22Rv1 (cell line): ENCODE results near the gene AMT.

ENCODE experiments used
- ZFX ChIP-seq: fragments of 450-650 bp; IDR thresholded peaks from 2 replicates; pipeline ENCODE4 v1.6.1; 2017; ENCODE audit warnings: antibody characterized with exemption, borderline replicate concordance
- TF ChIP-seq, protein P1 (sequence below): fragments of 450-650 bp; IDR thresholded peaks from 2 replicates; pipeline ENCODE4 v1.5.1; 2017; ENCODE audit warnings: mild to moderate bottlenecking

DNA sequence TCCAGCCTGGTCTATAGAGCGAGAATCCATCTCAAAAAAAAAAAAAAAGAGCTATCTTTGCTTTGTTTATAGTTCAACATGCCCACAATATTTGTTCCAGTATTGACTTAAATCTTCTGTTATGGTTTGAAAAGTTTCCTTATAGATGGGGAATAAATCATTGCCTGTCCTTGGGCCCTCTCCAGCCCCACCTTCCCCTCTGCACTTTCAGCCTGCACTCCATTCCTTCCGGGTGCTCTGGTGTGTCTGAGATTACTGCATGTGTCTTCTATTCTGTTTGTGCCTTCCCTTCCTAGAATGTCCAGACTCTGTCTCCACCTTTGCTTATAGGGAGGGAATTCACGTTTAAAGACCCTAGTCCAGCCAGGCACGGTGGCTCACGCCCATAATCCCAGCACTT is 38.9 kb downstream of the AMT start:
- TF ChIP-seq, protein P1, sequence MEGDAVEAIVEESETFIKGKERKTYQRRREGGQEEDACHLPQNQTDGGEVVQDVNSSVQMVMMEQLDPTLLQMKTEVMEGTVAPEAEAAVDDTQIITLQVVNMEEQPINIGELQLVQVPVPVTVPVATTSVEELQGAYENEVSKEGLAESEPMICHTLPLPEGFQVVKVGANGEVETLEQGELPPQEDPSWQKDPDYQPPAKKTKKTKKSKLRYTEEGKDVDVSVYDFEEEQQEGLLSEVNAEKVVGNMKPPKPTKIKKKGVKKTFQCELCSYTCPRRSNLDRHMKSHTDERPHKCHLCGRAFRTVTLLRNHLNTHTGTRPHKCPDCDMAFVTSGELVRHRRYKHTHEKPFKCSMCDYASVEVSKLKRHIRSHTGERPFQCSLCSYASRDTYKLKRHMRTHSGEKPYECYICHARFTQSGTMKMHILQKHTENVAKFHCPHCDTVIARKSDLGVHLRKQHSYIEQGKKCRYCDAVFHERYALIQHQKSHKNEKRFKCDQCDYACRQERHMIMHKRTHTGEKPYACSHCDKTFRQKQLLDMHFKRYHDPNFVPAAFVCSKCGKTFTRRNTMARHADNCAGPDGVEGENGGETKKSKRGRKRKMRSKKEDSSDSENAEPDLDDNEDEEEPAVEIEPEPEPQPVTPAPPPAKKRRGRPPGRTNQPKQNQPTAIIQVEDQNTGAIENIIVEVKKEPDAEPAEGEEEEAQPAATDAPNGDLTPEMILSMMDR: no peak
- TF ChIP-seq ZFX: no peak
